Transverse colon (tissue), 4 donors: ENCODE results near the gene EHBP1. TPM values are rescaled to one million over a fixed set of nuclear protein-coding genes. Genes with fewer than 3 reads are reported as not detected.

Experiments used
- DNase-seq: peaks from one replicate; pipeline ENCODE4 v3.0.0-alpha.2; 2019
- H3K27ac ChIP-seq, 4 donors: fragments of 200-600 bp; sonication (generic); 2 replicates each; pipeline ENCODE4 v1.5.1; 2016 to 2018; ENCODE audit warnings: inconsistent platforms in 4 of 4
- H3K27me3 ChIP-seq: fragments of 200-600 bp; sonication (generic); 2 replicates; pipeline ENCODE4 v1.5.1; 2017; ENCODE audit warnings: inconsistent platforms
- H3K36me3 ChIP-seq, 4 donors: fragments of 200-600 bp; sonication (generic); 2 replicates each; pipeline ENCODE4 v1.5.1; 2017 to 2019; ENCODE audit warnings: inconsistent platforms in 4 of 4
- H3K4me1 ChIP-seq, 4 donors: fragments of 200-600 bp; sonication (generic); 2 replicates each; pipeline ENCODE4 v1.5.1; 2017 to 2020; ENCODE audit warnings: inconsistent platforms in 4 of 4
- H3K4me3 ChIP-seq, 4 donors: fragments of 200-600 bp; sonication (generic); 1 replicate in 1 of 4; 2 replicates in 3 of 4; pipeline versions ENCODE4 v1.5.1 to v1.6.1; 2017 to 2019; ENCODE audit warnings: inconsistent platforms in 4 of 4
- H3K9me3 ChIP-seq, 2 donors: fragments of 200-600 bp; sonication (generic); 2 replicates each; pipeline ENCODE4 v1.5.1; 2017 to 2019; ENCODE audit warnings: inconsistent platforms in 2 of 2
- EP300 ChIP-seq: sonication (generic); formaldehyde crosslinking; IDR thresholded peaks from one replicate; pipeline ENCODE4 v1.6.1; 2017; ENCODE audit warnings: antibody characterized with exemption, low read depth
- POLR2A ChIP-seq: fragments of 450-650 bp; IDR thresholded peaks from one replicate; pipeline ENCODE4 v1.6.1; 2016; ENCODE audit warnings: antibody characterized with exemption, mild to moderate bottlenecking, moderate library complexity
- POLR2AphosphoS5 ChIP-seq, 3 donors: sonication (generic); formaldehyde crosslinking; IDR thresholded peaks; one replicate each; pipeline ENCODE4 v1.6.1; 2016; ENCODE audit warnings: antibody characterized with exemption in 3 of 3
- WGBS, 2 donors: methylation state at CpG; one replicate each; pipeline ENCODE4 v1.1.5; 2018; ENCODE audit warnings: low coverage in 1 of 2; 5-methylcytosine and 5-hydroxymethylcytosine counted together
- in situ Hi-C, 4 donors: fragments of 200-750 bp; cut with MboI; loops; one replicate each; pipeline versions ENCODE4 v1.15.0 to v1.15.1; 2017; ENCODE audit warnings: low sequenced_read_pairs in 3 of 4, low pct_ligation_motif_present in 1 of 4, low pct_unique_long_range_greater_than_20kb in 1 of 4
- intact Hi-C: fragments of 100-400 bp; cut with DNase I; formaldehyde crosslinking; loops from one replicate; pipeline ENCODE4 v1.15.1; 2023; ENCODE audit warnings: low total_unique reads
- total RNA-seq, 4 donors: library from RNA; depleted of rRNA; stranded (reverse); fragments of >200 nt; gene quantifications; one replicate each; pipeline ENCODE4 v1.1.0, GENCODE V29; 2016
- TF ChIP-seq, protein P1 (sequence below), 5 experiments: fragments of 200-600 bp in 3 of 5; fragments of 450-650 bp in 2 of 5; sonication (generic) in 3 of 5; IDR thresholded peaks; 1 replicate in 2 of 5; 2 replicates in 3 of 5; pipeline ENCODE4 v1.5.1; 2016 to 2017; ENCODE audit warnings: antibody characterized with exemption in 5 of 5, inconsistent platforms in 3 of 5, mild to moderate bottlenecking in 2 of 5, moderate library complexity in 1 of 5

The EHBP1 gene
- total RNA-seq, 4 donors from 2014 or later: 41.1 to 69.4 (median 47.0) TPM

DNA sequence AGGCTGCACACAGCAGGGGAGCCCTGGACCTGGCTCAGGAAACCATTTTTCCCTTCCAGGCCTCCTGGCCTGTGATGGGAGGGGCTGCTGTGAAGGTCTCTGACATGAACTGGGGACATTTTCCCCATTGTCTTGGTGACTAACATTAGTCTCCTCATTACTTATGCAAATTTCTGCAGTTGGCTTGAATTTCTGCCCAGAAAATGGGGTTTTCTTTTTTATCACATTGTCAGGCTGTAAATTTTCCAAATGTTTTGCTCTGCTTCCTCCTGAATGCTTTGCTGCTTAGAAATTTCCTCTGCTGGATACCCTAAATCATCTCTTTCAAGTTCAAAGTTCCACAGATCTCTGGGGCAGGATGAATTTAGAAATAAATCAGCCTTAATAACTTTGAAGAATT lies 78.2 kb downstream of the EHBP1 start:
- Histone ChIP-seq H3K27ac (no peak overlapping the region), H3K9me3 (no peaks in the 10 kb centered on the region), H3K4me3 (no peak overlapping the region), H3K4me1 (peaks cover 0 to 7% (median 0%) of the 10 kb centered on the region in 4 donors), H3K36me3 (no peaks in the 10 kb centered on the region), H3K27me3 (no peaks in the 10 kb centered on the region)
- TF ChIP-seq EP300 (no peak), POLR2A (no peak), POLR2AphosphoS5 (IDR thresholded peaks at IDR 0.05) (no peak)
- TF ChIP-seq, protein P1, sequence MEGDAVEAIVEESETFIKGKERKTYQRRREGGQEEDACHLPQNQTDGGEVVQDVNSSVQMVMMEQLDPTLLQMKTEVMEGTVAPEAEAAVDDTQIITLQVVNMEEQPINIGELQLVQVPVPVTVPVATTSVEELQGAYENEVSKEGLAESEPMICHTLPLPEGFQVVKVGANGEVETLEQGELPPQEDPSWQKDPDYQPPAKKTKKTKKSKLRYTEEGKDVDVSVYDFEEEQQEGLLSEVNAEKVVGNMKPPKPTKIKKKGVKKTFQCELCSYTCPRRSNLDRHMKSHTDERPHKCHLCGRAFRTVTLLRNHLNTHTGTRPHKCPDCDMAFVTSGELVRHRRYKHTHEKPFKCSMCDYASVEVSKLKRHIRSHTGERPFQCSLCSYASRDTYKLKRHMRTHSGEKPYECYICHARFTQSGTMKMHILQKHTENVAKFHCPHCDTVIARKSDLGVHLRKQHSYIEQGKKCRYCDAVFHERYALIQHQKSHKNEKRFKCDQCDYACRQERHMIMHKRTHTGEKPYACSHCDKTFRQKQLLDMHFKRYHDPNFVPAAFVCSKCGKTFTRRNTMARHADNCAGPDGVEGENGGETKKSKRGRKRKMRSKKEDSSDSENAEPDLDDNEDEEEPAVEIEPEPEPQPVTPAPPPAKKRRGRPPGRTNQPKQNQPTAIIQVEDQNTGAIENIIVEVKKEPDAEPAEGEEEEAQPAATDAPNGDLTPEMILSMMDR (IDR thresholded peaks at IDR 0.05): no peak
- DNase-seq: no peak
- in situ Hi-C loops (no loop called here), intact Hi-C loops (loop anchor here (5.0 kb wide), 1 partner anchor 326 kb away; no protein-coding TSS in a partner anchor)

DNA sequence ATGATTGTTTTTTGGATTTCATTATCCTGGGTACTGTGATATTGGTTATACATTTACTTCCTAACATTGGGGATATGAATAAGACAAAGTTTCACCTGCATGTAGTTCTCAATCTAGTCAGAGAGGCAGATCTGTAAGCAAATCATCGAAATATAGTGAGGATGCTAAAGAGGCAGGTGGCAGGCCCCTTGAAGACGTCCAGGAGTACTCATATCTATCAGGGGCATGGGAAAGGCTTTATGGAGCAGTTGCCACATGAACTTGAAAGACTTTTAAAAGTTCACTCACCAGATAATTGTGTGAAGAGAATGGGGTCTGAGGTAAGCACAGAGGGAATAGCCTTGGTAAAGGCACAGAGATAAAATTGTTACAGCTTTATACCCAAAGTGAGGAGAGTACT lies 78.8 kb downstream of the EHBP1 start:
- Histone ChIP-seq H3K9me3 (no peaks in the 10 kb centered on the region), H3K27me3 (no peaks in the 10 kb centered on the region), H3K4me1 (peaks cover 0 to 12% (median 1%) of the 10 kb centered on the region in 4 donors), H3K4me3 (no peak overlapping the region), H3K36me3 (no peaks in the 10 kb centered on the region), H3K27ac (no peak overlapping the region)
- 64 to 77% methylated on average over 2 of the region's 2 CpGs for WGBS, 2 donors
- intact Hi-C loops (loop anchor here (5.0 kb wide), 1 partner anchor 327 kb away; no protein-coding TSS in a partner anchor), in situ Hi-C loops (no loop called here)
- TF ChIP-seq POLR2AphosphoS5 (IDR thresholded peaks at IDR 0.05) (no peak), POLR2A (no peak), EP300 (no peak)
- TF ChIP-seq, protein P1 (IDR thresholded peaks at IDR 0.05): no peak
- DNase-seq: no peak

DNA sequence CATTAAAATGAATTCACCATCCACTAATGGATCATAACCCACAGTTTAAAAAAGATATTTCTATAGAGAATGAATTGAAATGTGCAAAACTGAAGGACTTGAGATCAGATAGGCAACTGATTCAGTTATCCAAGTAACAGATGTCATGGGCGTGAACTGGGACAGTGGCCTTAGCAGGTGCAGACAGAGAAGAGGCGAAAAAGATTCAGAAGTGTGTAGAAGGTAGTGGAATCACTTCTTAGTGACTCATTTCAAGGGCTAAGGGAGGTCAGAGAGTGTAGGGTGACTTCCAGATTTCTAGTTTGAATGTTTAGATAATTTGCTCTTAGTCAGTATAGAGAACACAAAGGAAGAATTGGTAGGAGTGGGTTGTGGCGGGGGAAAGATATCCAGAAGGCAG lies 79.7 kb downstream of the EHBP1 start:
- no peaks in the 10 kb centered on the region for H3K36me3 ChIP-seq
- no peaks in the 10 kb centered on the region for H3K27me3 ChIP-seq
- in situ Hi-C loops: no loop called here
- H3K4me3 ChIP-seq: no peak overlapping the region
- H3K9me3 ChIP-seq: no peaks in the 10 kb centered on the region
- 82 to 96% methylated on average over 3 of the region's 3 CpGs for WGBS, 2 donors
- no peak for TF ChIP-seq EP300
- no peak for TF ChIP-seq POLR2AphosphoS5 (IDR thresholded peaks at IDR 0.05)
- TF ChIP-seq POLR2A: no peak
- TF ChIP-seq, protein P1 (IDR thresholded peaks at IDR 0.05): no peak
- no peak overlapping the region for H3K27ac ChIP-seq
- intact Hi-C loops: no loop called here
- DNase-seq: no peak
- H3K4me1 ChIP-seq: peaks cover 4 to 20% (median 9%) of the 10 kb centered on the region in 4 donors

DNA sequence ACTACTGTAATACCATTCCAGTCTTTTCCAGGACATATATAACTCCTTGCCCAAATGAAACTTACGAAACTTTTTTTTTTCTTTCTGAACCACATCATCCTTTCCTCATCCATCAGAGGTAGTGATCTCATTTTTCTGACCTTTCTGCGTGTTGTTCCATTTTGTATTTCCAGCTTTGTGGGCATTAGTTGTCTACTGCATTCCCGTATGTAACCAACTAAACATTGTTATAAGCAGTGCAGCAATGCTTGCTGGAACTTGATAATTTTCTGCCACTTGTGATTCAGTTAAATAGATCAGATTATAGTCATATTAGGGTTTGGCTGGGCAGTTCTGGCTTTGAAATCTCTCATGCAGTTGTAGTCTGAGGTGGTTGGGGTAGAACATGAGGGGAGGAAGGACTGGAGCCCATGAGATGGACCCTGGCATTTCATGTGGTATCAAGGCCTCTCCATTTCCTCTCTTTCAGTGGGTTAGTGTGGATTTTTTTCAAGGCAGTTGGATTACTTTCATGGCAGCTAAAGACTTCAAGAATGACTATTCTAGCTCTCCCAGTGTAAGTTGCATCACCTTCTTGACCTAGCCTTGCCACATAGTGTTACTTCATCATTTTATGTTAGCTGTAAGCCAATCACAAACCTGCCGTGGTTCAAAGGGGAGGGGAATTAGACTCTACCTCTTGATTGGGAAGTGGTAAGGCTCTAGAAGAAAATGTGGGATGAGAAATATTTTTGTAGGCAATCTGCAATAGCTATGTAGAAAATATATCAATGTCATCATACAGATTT lies 80.5 kb downstream of the EHBP1 start:
- peaks cover 4 to 28% (median 11%) of the 10 kb centered on the region in 4 donors for H3K4me1 ChIP-seq
- H3K36me3 ChIP-seq: no peaks in the 10 kb centered on the region
- intact Hi-C loops: no loop called here
- H3K4me3 ChIP-seq: no peak overlapping the region
- no peak for TF ChIP-seq POLR2A
- TF ChIP-seq, protein P1 (IDR thresholded peaks at IDR 0.05): no peak
- in situ Hi-C loops: no loop called here
- H3K27ac ChIP-seq: no peak overlapping the region
- H3K27me3 ChIP-seq: no peaks in the 10 kb centered on the region
- H3K9me3 ChIP-seq: no peaks in the 10 kb centered on the region
- DNase-seq: no peak
- WGBS, 2 donors: 85 to 89% methylated on average over 4 of the region's 4 CpGs
